HG03571 (cell line): ENCODE measurements around the gene IER3.
"Not testable (repeated sequence)": the region's sequence is repeated elsewhere in the genome, so short reads cannot be mapped to it uniquely, and the experiment has no call there.

ENCODE experiments used
- ATAC-seq: cut with Tn5 transposase; IDR thresholded peaks from one replicate; pipeline ENCODE4 v1.9.1; 2021; ENCODE audit not compliant: unreplicated experiment

IER3 gene

DNA sequence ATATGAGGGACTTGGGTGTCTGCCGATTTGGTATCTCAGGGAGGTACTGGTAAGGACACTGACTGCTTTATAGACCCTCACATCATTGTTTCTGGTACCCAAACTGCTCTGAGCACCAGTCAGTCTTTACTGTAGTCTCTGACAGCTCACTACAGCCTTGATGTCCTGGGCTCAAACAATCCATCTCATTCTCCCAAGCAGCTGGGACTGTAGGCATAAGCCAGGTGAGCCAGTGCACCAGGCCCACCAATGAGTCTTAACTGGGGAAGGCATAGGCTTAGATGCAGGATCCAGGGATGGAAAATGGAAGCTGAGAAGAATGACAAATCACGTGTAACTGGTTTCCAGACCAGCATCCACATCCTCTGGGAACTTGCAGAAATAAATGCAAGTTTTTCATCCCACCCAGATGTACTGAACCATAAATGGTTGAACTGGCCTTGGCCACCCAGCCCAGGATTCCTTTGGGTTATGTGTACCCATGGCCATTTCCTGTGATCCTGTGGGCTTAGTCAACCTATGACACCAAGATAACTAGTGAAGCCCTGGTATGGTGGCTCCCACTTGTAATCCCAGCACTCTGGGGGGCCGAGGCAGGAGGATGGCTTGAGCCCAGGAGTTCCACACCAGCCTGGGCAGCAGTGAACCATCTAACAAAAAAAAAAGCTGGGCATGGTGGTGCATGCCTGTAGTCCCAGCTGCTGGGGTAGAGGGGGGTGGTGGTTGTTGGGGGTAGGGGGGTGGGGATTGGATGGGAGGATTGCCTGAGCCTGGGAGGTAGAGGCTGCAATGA is 18.4 kb downstream of the IER3 start:
- no peak for ATAC-seq

DNA sequence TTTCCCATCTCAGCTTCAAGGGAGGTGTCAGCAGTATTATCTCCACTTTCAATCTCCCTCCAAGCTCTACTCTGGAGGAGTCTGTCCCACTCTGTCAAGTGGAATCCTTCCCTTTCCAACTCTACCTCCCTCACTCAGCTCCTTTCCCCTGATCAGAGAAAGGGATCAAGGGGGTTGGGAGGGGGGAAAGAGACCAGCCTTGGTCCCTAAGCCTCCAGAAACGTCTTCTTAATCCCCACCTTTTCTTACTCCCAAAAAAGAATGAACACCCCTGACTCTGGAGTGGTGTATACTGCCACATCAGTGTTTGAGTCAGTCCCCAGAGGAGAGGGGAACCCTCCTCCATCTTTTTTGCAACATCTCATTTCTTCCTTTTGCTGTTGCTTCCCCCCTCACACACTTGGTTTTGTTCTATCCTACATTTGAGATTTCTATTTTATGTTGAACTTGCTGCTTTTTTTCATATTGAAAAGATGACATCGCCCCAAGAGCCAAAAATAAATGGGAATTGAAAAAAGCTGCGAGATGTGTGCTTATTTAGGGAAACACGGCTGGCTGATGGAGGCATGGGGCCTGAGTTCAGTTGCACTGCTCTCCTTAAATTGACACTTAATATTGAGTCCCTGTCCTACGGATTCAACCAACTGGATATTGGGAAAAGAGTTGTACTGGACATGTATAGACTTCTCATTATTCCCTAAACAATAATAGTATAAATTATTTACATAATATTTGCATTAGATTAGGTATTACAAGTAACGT is 19.3 kb downstream of the IER3 start:
- no peak for ATAC-seq

- ATAC-seq: not testable (repeated sequence)
Observed at GRCh38 chr6:30723843-30724741, 20.3 kb downstream of the IER3 start.

DNA sequence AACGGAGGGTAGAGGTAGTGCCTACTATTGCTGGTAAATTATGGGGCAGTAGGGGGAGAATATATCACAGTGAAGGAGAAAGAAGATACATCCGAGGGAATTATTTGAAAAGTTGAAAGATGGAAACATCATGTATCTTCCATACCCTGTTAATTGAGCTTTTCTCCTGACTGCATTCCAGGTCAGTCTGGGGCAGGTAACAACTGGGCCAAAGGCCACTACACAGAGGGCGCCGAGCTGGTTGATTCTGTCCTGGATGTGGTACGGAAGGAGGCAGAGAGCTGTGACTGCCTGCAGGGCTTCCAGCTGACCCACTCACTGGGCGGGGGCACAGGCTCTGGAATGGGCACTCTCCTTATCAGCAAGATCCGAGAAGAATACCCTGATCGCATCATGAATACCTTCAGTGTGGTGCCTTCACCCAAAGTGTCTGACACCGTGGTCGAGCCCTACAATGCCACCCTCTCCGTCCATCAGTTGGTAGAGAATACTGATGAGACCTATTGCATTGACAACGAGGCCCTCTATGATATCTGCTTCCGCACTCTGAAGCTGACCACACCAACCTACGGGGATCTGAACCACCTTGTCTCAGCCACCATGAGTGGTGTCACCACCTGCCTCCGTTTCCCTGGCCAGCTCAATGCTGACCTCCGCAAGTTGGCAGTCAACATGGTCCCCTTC is 21.0 kb downstream of the IER3 start:
- ATAC-seq: not testable (repeated sequence)

DNA sequence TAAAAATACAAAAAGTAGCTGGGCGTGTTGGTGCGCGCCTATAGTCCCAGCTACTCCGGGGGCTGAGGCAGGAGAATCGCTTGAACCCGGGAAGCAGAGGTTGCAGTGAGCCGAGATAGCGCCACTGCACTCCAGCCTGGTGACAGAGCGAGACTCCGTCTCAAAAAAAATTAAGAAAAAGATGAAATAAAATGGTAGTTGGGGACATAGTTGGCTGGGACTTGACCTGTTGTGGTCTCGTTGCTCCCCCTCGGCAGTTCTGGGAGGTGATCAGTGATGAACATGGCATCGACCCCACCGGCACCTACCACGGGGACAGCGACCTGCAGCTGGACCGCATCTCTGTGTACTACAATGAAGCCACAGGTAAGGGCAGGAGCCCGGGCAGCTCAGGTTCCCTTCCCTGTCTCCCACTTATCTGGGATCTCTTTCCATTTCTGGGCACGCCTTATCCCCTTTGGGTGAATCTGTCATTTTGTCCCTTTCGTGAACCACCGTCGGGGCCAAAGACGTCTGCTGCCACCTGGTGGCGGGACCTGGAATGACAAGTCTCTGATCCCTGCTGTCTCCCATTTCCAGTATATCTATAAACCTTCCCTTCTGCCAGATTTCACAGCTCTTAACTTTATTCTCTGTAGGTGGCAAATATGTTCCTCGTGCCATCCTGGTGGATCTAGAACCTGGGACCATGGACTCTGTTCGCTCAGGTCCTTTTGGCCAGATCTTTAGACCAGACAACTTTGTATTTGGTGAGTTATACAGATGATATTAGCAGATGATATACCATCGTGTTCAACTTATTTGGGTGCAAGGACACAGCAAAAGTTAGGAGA is 21.9 kb downstream of the IER3 start:
- no peak for ATAC-seq

GRCh38 chr6:30722025-30722279 is 22.4 kb downstream of the IER3 start:
- ATAC-seq: not testable (repeated sequence)

DNA sequence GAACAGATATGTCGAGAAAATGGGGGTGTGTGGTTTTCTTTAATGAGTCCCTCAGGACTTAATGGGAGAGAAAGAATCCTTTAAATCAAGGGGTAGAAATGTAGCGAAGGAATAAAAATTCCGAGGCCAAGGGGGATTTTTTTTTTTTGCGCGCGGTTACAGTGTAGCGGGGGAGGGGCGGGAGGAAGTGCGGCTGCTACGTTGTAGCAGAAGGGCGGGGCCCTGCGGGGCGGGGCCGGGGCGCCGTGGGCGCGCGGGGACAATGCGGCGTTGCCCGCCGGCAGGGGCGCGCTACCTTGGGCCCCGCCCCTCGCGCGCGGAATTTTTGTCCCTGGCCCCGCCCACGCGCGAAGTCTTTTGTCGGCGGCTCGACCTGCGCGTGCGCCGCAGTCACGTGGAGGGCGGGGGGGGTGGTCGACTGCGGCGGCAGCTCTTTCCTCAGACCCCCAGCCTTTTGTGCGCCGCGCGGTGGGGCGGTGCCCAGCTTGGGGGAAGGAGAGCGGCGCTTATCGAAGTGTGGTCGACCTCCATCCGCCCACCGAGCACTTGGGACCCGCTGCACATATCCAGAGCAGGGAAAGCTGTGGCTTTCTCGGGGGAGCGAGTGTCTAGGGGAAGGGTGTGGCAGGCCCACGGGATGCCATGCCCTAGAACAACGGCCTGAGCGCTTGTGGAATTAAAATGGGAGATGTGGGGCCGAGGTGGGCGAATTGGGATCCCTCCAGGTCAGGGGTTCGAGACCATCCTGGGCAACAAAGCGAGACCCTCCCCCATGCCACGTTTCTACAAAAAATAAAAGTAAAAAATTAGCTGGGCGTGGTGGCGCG is 22.9 kb downstream of the IER3 start:
- no peak for ATAC-seq

DNA sequence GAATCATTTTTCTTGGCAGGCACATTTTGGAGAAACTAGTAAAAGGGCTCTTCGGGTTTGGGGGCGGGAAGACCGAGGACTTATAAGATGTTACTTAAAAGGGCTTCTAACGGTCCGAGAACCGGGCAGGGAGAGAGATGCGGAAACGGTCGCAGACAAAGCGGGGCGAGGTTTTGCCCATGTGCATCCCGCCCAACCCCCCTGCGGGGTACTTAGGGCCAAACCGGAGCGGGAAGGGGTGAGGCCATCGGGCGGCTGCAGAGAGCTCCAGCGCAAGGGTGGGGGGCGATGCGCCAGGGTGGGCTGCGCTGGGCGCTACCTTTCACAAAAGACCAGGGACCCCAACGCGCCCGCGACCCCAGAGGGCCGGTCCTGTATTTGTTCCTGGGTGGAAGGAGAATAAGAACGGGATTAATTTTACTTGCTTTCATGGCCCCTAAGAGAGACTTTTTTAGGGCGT is 23.6 kb downstream of the IER3 start:
- ATAC-seq: no peak

DNA sequence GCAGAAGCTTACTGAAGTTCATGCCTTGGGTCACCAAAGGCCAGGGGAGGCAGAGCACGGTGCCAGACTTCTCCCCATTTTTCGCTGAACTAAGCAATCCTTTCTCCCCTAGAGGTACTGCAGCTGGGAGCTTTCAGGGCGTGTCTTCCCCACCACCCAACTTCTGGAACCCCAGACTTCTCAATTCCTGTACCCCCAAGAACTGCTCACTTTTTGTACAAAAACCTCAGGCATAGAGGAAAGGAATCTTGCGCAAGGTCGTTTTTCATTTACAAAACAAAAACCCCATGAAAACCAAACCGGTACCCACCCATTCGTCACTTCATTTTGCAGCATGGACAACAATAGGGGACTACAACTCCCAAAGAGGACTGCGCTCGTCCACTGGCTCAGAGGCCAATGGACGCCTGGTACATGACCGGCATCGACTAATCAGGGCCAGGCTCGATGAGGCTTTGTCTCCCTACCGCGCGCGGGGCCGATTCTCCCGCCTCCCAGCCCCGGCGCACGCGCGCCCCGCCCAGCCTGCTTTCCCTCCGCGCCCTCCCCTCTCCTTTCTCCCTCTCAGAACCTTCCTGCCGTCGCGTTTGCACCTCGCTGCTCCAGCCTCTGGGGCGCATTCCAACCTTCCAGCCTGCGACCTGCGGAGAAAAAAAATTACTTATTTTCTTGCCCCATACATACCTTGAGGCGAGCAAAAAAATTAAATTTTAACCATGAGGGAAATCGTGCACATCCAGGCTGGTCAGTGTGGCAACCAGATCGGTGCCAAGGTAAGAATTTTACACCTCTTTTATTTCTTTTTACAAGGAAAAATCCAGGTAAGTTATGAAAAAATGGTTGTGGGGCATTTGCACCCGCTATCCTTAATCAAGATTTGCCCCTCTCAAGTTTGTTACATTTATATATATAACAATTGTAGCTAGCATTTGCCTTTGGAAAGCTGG is 24.3 kb downstream of the IER3 start, which contains the start of gene TUBB:
TUBB (plus strand) TSS at position 562 of the 947 bp plus-strand sequence; CDS start at position 717, 155 bp downstream.
- ATAC-seq: no peak

DNA sequence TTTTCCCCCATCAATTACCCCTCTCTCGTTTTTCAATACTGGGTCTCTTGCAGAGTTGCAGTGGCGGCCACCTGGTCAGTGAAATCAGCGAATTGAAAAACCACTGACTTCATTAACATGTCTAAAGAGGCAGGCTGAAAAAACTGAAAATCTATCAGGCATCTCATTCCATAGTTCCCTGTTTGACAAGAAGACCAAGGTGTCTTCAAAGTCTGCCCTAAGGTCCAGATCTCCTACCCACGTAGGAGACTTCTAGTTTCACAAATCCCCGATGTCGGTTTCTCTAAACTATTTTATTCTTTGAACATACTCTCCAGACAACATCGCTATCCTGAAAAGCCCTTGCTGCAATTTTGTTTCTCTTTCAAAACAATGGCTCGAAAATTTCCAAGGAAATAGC is 25.0 kb downstream of the IER3 start:
- no peak for ATAC-seq

DNA sequence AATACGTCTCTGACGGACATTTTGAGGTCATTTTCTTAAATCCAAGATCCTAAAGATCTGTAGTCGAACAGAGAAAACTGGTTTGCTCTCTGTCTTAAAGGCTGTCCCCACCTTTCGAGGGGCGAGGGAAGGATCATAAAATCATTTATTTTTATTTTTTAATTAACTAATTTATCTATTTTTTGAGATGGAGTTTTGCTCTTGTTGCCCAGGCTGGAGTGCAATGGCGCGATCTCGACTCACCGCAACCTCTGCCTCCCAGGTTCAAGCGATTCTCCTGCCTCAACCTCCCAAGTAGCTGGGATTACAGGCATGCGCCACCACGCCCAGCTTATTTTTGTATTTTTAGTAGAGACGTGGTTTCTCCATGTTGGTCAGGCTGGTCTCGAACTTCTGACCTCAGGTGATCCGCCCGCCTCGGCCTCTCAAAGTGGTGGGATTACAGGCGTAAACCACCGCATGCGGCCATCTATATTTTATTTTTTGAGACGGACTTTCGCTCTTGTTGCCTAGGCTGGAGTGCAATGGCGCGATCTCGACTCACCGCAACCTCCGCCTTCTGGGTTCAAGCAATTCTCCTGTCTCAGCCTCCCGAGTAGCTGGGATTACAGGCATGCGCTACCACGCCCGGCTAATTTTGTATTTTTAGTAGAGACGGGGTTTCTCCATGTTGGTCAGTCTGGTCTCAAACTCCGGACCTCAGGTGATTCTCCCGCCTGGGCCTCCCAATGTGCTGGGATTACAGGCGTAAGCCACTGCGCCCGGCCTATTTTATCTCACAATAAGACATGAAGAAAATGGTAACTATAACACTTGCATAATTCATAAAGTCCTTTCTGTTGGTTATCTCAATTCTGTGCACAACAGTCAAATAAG is 26.3 kb downstream of the IER3 start:
- not testable (repeated sequence) for ATAC-seq

DNA sequence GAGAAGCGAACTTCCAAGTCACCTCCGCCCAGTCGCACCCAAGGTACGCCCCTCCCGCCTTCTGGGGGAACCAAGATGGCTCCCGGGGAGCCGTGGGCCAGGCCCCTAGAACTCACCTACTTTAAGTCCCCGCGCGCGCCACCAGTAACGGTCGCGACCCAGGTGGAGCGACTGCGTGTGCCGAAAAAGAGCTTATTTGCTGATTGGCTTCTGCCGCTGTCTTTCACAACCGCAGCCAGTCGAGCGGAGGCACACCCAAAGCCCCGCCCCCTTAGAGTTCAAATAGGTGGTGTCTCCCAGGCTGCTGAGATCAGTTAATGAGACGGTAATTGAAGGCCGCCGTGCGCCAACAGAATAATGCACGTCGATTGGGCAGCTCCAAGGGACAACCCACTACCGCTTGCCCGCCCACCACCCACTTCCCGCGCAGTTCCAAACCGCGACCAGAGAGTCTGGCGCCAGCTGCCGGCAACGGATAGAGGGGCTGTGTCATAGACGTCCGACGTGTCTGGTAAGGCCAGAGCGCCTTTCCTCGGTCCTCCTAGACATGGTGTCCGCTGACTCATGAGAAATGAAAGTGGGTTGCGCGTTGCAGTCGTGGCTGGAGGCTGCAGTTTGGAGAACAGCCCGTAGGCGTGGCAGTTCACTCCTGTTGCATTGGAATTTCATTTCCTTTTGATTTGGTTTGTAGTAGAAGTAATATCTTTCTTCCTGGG is 27.1 kb downstream of the IER3 start, which contains the start of gene MDC1:
MDC1 (minus strand) TSS at position 153 of the 716 bp plus-strand sequence. CDS start 2,106 bp downstream, outside the sequence.
- ATAC-seq: peak; percentile 55

DNA sequence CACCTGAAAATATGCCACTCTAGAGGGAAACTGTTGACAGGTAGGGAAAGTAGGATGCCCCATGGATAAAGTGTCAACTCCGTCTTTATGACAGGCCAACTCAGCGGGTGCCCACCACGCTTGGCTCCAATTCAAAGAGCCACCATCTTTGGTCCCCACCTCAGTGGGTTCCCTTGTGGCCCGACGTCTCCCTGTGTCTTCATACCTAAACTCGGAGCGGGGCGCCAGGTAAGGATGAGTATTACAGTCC is 27.5 kb downstream of the IER3 start:
- no peak for ATAC-seq

- no peak for ATAC-seq
Observed at GRCh38 chr6:30714263-30714662, 30.1 kb downstream of the IER3 start.

GRCh38 chr6:30712441-30712945 is 31.9 kb downstream of the IER3 start:
- ATAC-seq: no peak

GRCh38 chr6:30711758-30712380 is 32.5 kb downstream of the IER3 start:
- no peak for ATAC-seq
